GM12892 (cell line): ENCODE results near the gene RGPD5.
"Not testable (repeated sequence)": the region's sequence is repeated elsewhere in the genome, so short reads cannot be mapped to it uniquely, and the experiment has no call there.

ENCODE experiments used
- POLR2A ChIP-seq: IDR thresholded peaks from 2 replicates; pipeline ENCODE4 v1.6.1; 2011; ENCODE audit warnings: low read depth, low read length, control low read depth
- POLR2AphosphoS5 ChIP-seq: IDR thresholded peaks from 2 replicates; pipeline ENCODE4 v1.6.1; 2011; ENCODE audit warnings: low read depth, low read length, control low read depth

GRCh38 chr2:109896212-109896611, 102.1 kb downstream of the RGPD5 start:
- TF ChIP-seq POLR2AphosphoS5, POLR2A: not testable (repeated sequence)
